ENCODE measurements around the gene ROR2.

DNA sequence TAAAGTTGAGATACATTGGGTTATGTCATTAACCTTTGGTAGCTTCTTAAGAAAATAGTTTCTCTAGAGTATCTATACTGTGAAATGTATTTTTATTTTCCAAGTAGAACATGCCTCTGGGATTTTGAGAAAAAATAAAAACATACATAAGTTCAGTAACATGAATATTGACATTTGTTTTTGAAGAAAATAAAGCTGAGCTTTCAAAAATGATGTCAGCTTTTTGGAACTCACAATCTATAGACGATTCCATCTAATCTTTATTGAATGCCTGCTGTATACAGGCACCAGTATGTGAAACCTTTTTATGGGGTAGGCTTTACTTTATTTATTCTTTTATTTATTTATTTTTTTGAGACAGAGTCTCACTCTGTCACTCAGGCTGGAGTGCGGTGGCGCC lies 350.5 kb downstream of the ROR2 start:
- TF ChIP-seq, protein P1, sequence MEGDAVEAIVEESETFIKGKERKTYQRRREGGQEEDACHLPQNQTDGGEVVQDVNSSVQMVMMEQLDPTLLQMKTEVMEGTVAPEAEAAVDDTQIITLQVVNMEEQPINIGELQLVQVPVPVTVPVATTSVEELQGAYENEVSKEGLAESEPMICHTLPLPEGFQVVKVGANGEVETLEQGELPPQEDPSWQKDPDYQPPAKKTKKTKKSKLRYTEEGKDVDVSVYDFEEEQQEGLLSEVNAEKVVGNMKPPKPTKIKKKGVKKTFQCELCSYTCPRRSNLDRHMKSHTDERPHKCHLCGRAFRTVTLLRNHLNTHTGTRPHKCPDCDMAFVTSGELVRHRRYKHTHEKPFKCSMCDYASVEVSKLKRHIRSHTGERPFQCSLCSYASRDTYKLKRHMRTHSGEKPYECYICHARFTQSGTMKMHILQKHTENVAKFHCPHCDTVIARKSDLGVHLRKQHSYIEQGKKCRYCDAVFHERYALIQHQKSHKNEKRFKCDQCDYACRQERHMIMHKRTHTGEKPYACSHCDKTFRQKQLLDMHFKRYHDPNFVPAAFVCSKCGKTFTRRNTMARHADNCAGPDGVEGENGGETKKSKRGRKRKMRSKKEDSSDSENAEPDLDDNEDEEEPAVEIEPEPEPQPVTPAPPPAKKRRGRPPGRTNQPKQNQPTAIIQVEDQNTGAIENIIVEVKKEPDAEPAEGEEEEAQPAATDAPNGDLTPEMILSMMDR (IDR thresholded peaks at IDR 0.05) = no peak
- no peak for TF ChIP-seq POLR2AphosphoS5 (IDR thresholded peaks at IDR 0.05)
